WERI-Rb-1 (cell line): ENCODE measurements around the gene PGF.

Source experiments
- DNase-seq: peaks from one replicate; pipeline ENCODE4 v3.0.0-alpha.2; 2020
- H3K27ac ChIP-seq: fragments of 250-450 bp; sonication (Bioruptor Pico); 2 replicates; pipeline ENCODE4 v1.5.1; 2020; ENCODE audit warnings: mild to moderate bottlenecking, moderate library complexity
- H3K27me3 ChIP-seq: fragments of 250-450 bp; sonication (Bioruptor Pico); 2 replicates; pipeline ENCODE4 v1.5.1; 2021; ENCODE audit warnings: mild to moderate bottlenecking, low read depth, moderate library complexity; ENCODE audit not compliant: insufficient read depth, severe bottlenecking
- H3K36me3 ChIP-seq: fragments of 250-450 bp; sonication (Bioruptor Pico); 2 replicates; pipeline ENCODE4 v1.5.1; 2020; ENCODE audit warnings: mild to moderate bottlenecking, moderate library complexity
- H3K4me3 ChIP-seq: 2 replicates; pipeline ENCODE4 v1.5.1; 2011; ENCODE audit warnings: low read depth, mild to moderate bottlenecking, control low read depth, low read length
- H3K9me3 ChIP-seq: fragments of 250-450 bp; sonication (Bioruptor Pico); 2 replicates; pipeline ENCODE4 v1.5.1; 2021; ENCODE audit warnings: mild to moderate bottlenecking, moderate library complexity; ENCODE audit not compliant: severe bottlenecking
- CTCF ChIP-seq: IDR thresholded peaks from 2 replicates; pipeline ENCODE4 v1.5.1; 2011; ENCODE audit warnings: low read depth, mild to moderate bottlenecking, control low read depth, inconsistent platforms, low read length

PGF gene

GRCh38 chr14:74919421-74920165 is 35.8 kb downstream of the PGF start:
- no peak for DNase-seq
- H3K36me3 ChIP-seq, result peaks cover 31% of the 10 kb centered on the region
- no peaks in the 10 kb centered on the region for H3K27me3 ChIP-seq
- TF ChIP-seq CTCF, result no peak
- H3K27ac ChIP-seq, result no peak overlapping the region
- no peaks in the 10 kb centered on the region for H3K9me3 ChIP-seq
- H3K4me3 ChIP-seq, result no peak overlapping the region

GRCh38 chr14:74918380-74918779 is 37.0 kb downstream of the PGF start:
- H3K36me3 ChIP-seq, result peaks cover 33% of the 10 kb centered on the region
- H3K27ac ChIP-seq, result no peak overlapping the region
- H3K4me3 ChIP-seq, result no peak overlapping the region
- no peaks in the 10 kb centered on the region for H3K27me3 ChIP-seq
- no peaks in the 10 kb centered on the region for H3K9me3 ChIP-seq
- no peak for DNase-seq
- no peak for TF ChIP-seq CTCF

GRCh38 chr14:74917646-74918081 is 37.7 kb downstream of the PGF start:
- TF ChIP-seq CTCF, result no peak
- no peaks in the 10 kb centered on the region for H3K27me3 ChIP-seq
- H3K4me3 ChIP-seq, result no peak overlapping the region
- DNase-seq, result no peak
- H3K27ac ChIP-seq, result no peak overlapping the region
- H3K36me3 ChIP-seq, result peaks cover 31% of the 10 kb centered on the region
- H3K9me3 ChIP-seq, result no peaks in the 10 kb centered on the region

- TF ChIP-seq CTCF, result no peak
- no peak overlapping the region for H3K4me3 ChIP-seq
- H3K27me3 ChIP-seq, result no peaks in the 10 kb centered on the region
- DNase-seq, result no peak
- no peak overlapping the region for H3K27ac ChIP-seq
- H3K36me3 ChIP-seq, result peaks cover 31% of the 10 kb centered on the region
- H3K9me3 ChIP-seq, result no peaks in the 10 kb centered on the region
Observed at GRCh38 chr14:74917178-74917543, 38.2 kb downstream of the PGF start.

- no peaks in the 10 kb centered on the region for H3K27me3 ChIP-seq
- H3K9me3 ChIP-seq, result no peaks in the 10 kb centered on the region
- no peak for TF ChIP-seq CTCF
- H3K4me3 ChIP-seq, result no peak overlapping the region
- no peak for DNase-seq
- peaks cover 30% of the 10 kb centered on the region for H3K36me3 ChIP-seq
- no peak overlapping the region for H3K27ac ChIP-seq
Observed at GRCh38 chr14:74915826-74916225, 39.6 kb downstream of the PGF start.

- no peak overlapping the region for H3K4me3 ChIP-seq
- H3K9me3 ChIP-seq, result no peaks in the 10 kb centered on the region
- H3K36me3 ChIP-seq, result peaks cover 26% of the 10 kb centered on the region
- DNase-seq, result no peak
- no peak for TF ChIP-seq CTCF
- H3K27ac ChIP-seq, result no peak overlapping the region
- H3K27me3 ChIP-seq, result no peaks in the 10 kb centered on the region
Observed at GRCh38 chr14:74915426-74915825, 40.0 kb downstream of the PGF start.
